Trophoblast cell (in vitro differentiated cells and primary cell): ENCODE measurements around the gene NAPB.

Experiments
- DNase-seq, 2 donors: peaks; one replicate each; pipeline ENCODE4 v3.0.0-alpha.2; 2016
- H2AFZ ChIP-seq: 2 replicates; pipeline ENCODE4 v1.6.1; 2013; ENCODE audit warnings: low read length, moderate library complexity, mild to moderate bottlenecking; ENCODE audit not compliant: insufficient read depth, poor library complexity
- H2AK5ac ChIP-seq: 2 replicates; pipeline ENCODE4 v1.6.1; 2013; ENCODE audit warnings: mild to moderate bottlenecking, low read length
- H2BK120ac ChIP-seq: 2 replicates; pipeline ENCODE4 v1.6.1; 2013; ENCODE audit warnings: low read length, mild to moderate bottlenecking, moderate library complexity; ENCODE audit not compliant: insufficient read depth, poor library complexity
- H2BK12ac ChIP-seq: 2 replicates; pipeline ENCODE4 v1.6.1; 2013; ENCODE audit warnings: mild to moderate bottlenecking, low read length, moderate library complexity
- H2BK5ac ChIP-seq: 2 replicates; pipeline ENCODE4 v1.6.1; 2013; ENCODE audit warnings: low read length, low read depth, moderate library complexity, mild to moderate bottlenecking; ENCODE audit not compliant: poor library complexity
- H3K14ac ChIP-seq: 2 replicates; pipeline ENCODE4 v1.6.1; 2013; ENCODE audit warnings: mild to moderate bottlenecking, low read length
- H3K18ac ChIP-seq: 2 replicates; pipeline ENCODE4 v1.6.1; 2013; ENCODE audit warnings: mild to moderate bottlenecking, low read length
- H3K23ac ChIP-seq: 2 replicates; pipeline ENCODE4 v1.6.1; 2013; ENCODE audit warnings: low read length
- H3K27ac ChIP-seq: 2 replicates; pipeline ENCODE4 v1.5.1; 2013; ENCODE audit warnings: low read depth, mild to moderate bottlenecking, inconsistent platforms, low read length, moderate library complexity
- H3K27me3 ChIP-seq: 2 replicates; pipeline ENCODE4 v1.6.1; 2013; ENCODE audit warnings: inconsistent platforms, mild to moderate bottlenecking, low read length, moderate library complexity; ENCODE audit not compliant: insufficient read depth
- H3K36me3 ChIP-seq, 2 experiments: 1 replicate in 1 of 2; 2 replicates in 1 of 2; pipeline ENCODE4 v1.6.1; 2013; ENCODE audit warnings: low read length in 2 of 2, mild to moderate bottlenecking in 2 of 2, moderate library complexity in 1 of 2; ENCODE audit not compliant: insufficient read depth in 2 of 2, control insufficient read depth in 1 of 2
- H3K4ac ChIP-seq: 2 replicates; pipeline ENCODE4 v1.6.1; 2013; ENCODE audit warnings: low read depth, mild to moderate bottlenecking, low read length, moderate library complexity
- H3K4me1 ChIP-seq, 2 experiments: 1 replicate in 1 of 2; 2 replicates in 1 of 2; pipeline ENCODE4 v1.6.1; 2013; ENCODE audit warnings: low read length in 2 of 2, mild to moderate bottlenecking in 2 of 2, moderate library complexity in 1 of 2; ENCODE audit not compliant: insufficient read depth in 2 of 2, control insufficient read depth in 1 of 2
- H3K4me2 ChIP-seq: 2 replicates; pipeline ENCODE4 v1.6.1; 2013; ENCODE audit warnings: inconsistent platforms, mild to moderate bottlenecking, low read length, moderate library complexity
- H3K4me3 ChIP-seq: 2 replicates; pipeline ENCODE4 v1.5.1; 2013; ENCODE audit warnings: mild to moderate bottlenecking, low read depth, low read length, inconsistent platforms
- H3K79me1 ChIP-seq: one replicate; pipeline ENCODE4 v1.6.1; 2013; ENCODE audit warnings: low read length
- H3K79me2 ChIP-seq: 2 replicates; pipeline ENCODE4 v1.6.1; 2013; ENCODE audit warnings: low read length, mild to moderate bottlenecking; ENCODE audit not compliant: control insufficient read depth, insufficient read depth, poor library complexity
- H3K9ac ChIP-seq: 2 replicates; pipeline ENCODE4 v1.6.1; 2013; ENCODE audit warnings: mild to moderate bottlenecking, low read length
- H3K9me3 ChIP-seq: 2 replicates; pipeline ENCODE4 v1.6.1; 2013; ENCODE audit warnings: low read depth, mild to moderate bottlenecking, control low read depth, inconsistent platforms, low read length; ENCODE audit not compliant: insufficient read depth
- H4K12ac ChIP-seq: 2 replicates; pipeline ENCODE4 v1.6.1; 2013; ENCODE audit warnings: low read depth, mild to moderate bottlenecking, low read length, moderate library complexity
- H4K8ac ChIP-seq: 2 replicates; pipeline ENCODE4 v1.6.1; 2013; ENCODE audit warnings: low read depth, mild to moderate bottlenecking, low read length, moderate library complexity
- H4K91ac ChIP-seq: one replicate; pipeline ENCODE4 v1.6.1; 2013; ENCODE audit warnings: low read depth, mild to moderate bottlenecking, low read length, moderate library complexity
- WGBS: extraction: QIAGEN DNeasy Blood & Tissue Kit; methylation state at CpG from one replicate; pipeline ENCODE4 v1.1.7; 2013; ENCODE audit warnings: missing lambda C conversion rate; ENCODE audit not compliant: insufficient read length, insufficient coverage; ENCODE audit errors: extremely low coverage; 5-methylcytosine and 5-hydroxymethylcytosine counted together

NAPB gene

GRCh38 chr20:23362392-23363256 lies 58.7 kb downstream of the NAPB start:
- Histone ChIP-seq H3K9ac (peak overlapping the region; percentile 93), H3K18ac (peak overlapping the region; percentile 81), H4K8ac (peak overlapping the region; percentile 79), H3K9me3 (no peaks in the 10 kb centered on the region), H3K4ac (peak overlapping the region; percentile 60), H3K27me3 (no peaks in the 10 kb centered on the region), H3K79me2 (peaks cover 16% of the 10 kb centered on the region), H3K36me3 (peaks cover 11 to 18% of the 10 kb centered on the region in 2 experiments), H2AFZ (peak overlapping the region; percentile 94), H2BK12ac (no peak overlapping the region), H2BK5ac (peak overlapping the region; percentile 52), H3K79me1 (peaks cover 13% of the 10 kb centered on the region), H3K4me3 (peak overlapping the region; percentile 86), H2BK120ac (no peak overlapping the region), H4K12ac (peak overlapping the region; percentile 60), H3K4me2 (peak overlapping the region; percentile 96), H3K23ac (no peak overlapping the region), H4K91ac (peak overlapping the region; percentile 63), H3K27ac (peak overlapping the region; percentile 56), H3K4me1 (peaks cover 10 to 12% of the 10 kb centered on the region in 2 experiments), H2AK5ac (no peak overlapping the region), H3K14ac (peak overlapping the region; percentile 73)
- DNase-seq: peak; percentile 28 to 58
- no CpG with 5 or more reads among the region's 50 CpGs for WGBS

- H3K4me1 ChIP-seq: peaks cover 13 to 16% of the 10 kb centered on the region in 2 experiments
- WGBS: no CpG with 5 or more reads among the region's 114 CpGs
- H2AK5ac ChIP-seq: peak within 1 kb of the TSS; percentile 93
- H3K4me3 ChIP-seq: peak within 1 kb of the TSS; percentile 86
- no peaks in the 10 kb centered on the region for H3K9me3 ChIP-seq
- H4K91ac ChIP-seq: peak within 1 kb of the TSS; percentile 98
- H3K36me3 ChIP-seq: peaks cover 11 to 18% of the 10 kb centered on the region in 2 experiments
- H4K12ac ChIP-seq: peak within 1 kb of the TSS; percentile 98
- H2BK120ac ChIP-seq: peak within 1 kb of the TSS; percentile 95
- H3K23ac ChIP-seq: no peak within 1 kb of the TSS
- no peak within 1 kb of the TSS for H2BK12ac ChIP-seq
- H3K14ac ChIP-seq: peak within 1 kb of the TSS; percentile 100
- peak within 1 kb of the TSS; percentile 99 for H4K8ac ChIP-seq
- H3K79me1 ChIP-seq: peaks cover 16% of the 10 kb centered on the region
- peak; percentile 100 for DNase-seq
- peak within 1 kb of the TSS; percentile 99 for H3K4ac ChIP-seq
- H2AFZ ChIP-seq: peak within 1 kb of the TSS; percentile 96
- peaks cover 17% of the 10 kb centered on the region for H3K79me2 ChIP-seq
- H3K4me2 ChIP-seq: peak within 1 kb of the TSS; percentile 96
- peak within 1 kb of the TSS; percentile 99 for H3K18ac ChIP-seq
- peak within 1 kb of the TSS; percentile 99 for H2BK5ac ChIP-seq
- H3K9ac ChIP-seq: peak within 1 kb of the TSS; percentile 96
- H3K27ac ChIP-seq: peak within 1 kb of the TSS; percentile 92
- no peaks in the 10 kb centered on the region for H3K27me3 ChIP-seq
Observed at GRCh38 chr20:23361476-23362391, 59.6 kb downstream of the NAPB start, which contains the start of gene GZF1. GZF1 (plus strand) TSS chr20:23362182; CDS start chr20:23364384, 2,202 bp downstream.

- H3K23ac ChIP-seq: no peak overlapping the region
- peak overlapping the region; percentile 73 for H3K4me2 ChIP-seq
Observed at GRCh38 chr20:23361119-23361475, 60.2 kb downstream of the NAPB start.

GRCh38 chr20:23360531-23360930 lies 60.8 kb downstream of the NAPB start:
- Histone ChIP-seq H3K79me2 (peaks cover 17% of the 10 kb centered on the region), H3K4me2 (no peak overlapping the region), H3K4me1 (peaks cover 19 to 22% of the 10 kb centered on the region in 2 experiments), H3K23ac (no peak overlapping the region), H3K18ac (no peak overlapping the region), H2BK5ac (no peak overlapping the region), H2AFZ (no peak overlapping the region), H3K36me3 (peaks cover 9 to 16% of the 10 kb centered on the region in 2 experiments), H2AK5ac (no peak overlapping the region), H3K27me3 (no peaks in the 10 kb centered on the region), H3K79me1 (peaks cover 16% of the 10 kb centered on the region), H3K9ac (no peak overlapping the region), H3K27ac (no peak overlapping the region), H3K9me3 (no peaks in the 10 kb centered on the region), H4K8ac (no peak overlapping the region), H2BK12ac (no peak overlapping the region), H3K4me3 (no peak overlapping the region), H3K4ac (no peak overlapping the region), H4K91ac (no peak overlapping the region), H2BK120ac (no peak overlapping the region), H3K14ac (no peak overlapping the region), H4K12ac (no peak overlapping the region)
- no peak for DNase-seq
- no CpG with 5 or more reads among the region's 1 CpG for WGBS

More at GRCh38 chr20:23361119-23361475, 60.2 kb downstream of the NAPB start:
- Histone ChIP-seq H3K4ac (peak overlapping the region; percentile 99), H2AFZ (peak overlapping the region; percentile 96), H4K91ac (peak overlapping the region; percentile 98), H3K9me3 (no peaks in the 10 kb centered on the region), H2BK120ac (peak overlapping the region; percentile 95), H3K27me3 (no peaks in the 10 kb centered on the region), H3K79me2 (peaks cover 17% of the 10 kb centered on the region), H4K8ac (peak overlapping the region; percentile 99), H3K4me3 (peak overlapping the region; percentile 86), H3K27ac (peak overlapping the region; percentile 92), H2BK12ac (no peak overlapping the region), H3K18ac (peak overlapping the region; percentile 99), H4K12ac (peak overlapping the region; percentile 98), H3K79me1 (peaks cover 16% of the 10 kb centered on the region), H3K14ac (peak overlapping the region; percentile 100), H3K36me3 (peaks cover 13 to 20% of the 10 kb centered on the region in 2 experiments), H3K9ac (peak overlapping the region; percentile 96), H2AK5ac (peak overlapping the region; percentile 93), H2BK5ac (peak overlapping the region; percentile 99), H3K4me1 (peaks cover 18 to 21% of the 10 kb centered on the region in 2 experiments)
- DNase-seq: peak; percentile 4 to 53
- no CpG with 5 or more reads among the region's 8 CpGs for whole genome bisulfite sequencing
